Activated CD4-positive, alpha-beta T cell treated with anti-CD3 and anti-CD28 coated beads, Interleukin-2, amount 10 ng/mL, durations not matched to agents 7 days and 5 days (primary cell): ENCODE data around the gene NIT1. TPM values are rescaled to one million over a fixed set of nuclear protein-coding genes. Genes with fewer than 3 reads are reported as not detected.
A peak's percentile ranks its signal among the peaks of the same experiment; 100 is the strongest.

Source experiments
- CTCF ChIA-PET: fragments of 350-600 bp; sonication (Branson Sonifier 250); formaldehyde crosslinking; loops from one replicate; lab custom pipeline; 2021; ENCODE audit warnings: antibody characterized with exemption; lab: Charles Lee
- POLR2A ChIA-PET: fragments of 350-600 bp; sonication (Branson Sonifier 250); formaldehyde crosslinking; loops from one replicate; lab custom pipeline; 2021; ENCODE audit warnings: antibody characterized with exemption; lab: Charles Lee
- DNase-seq: peaks from one replicate; pipeline ENCODE4 v3.0.0-alpha.2; 2020
- H3K27ac Mint-ChIP-seq: one replicate; pipeline ENCODE4 v1.8.0; 2021; ENCODE audit warnings: mild to moderate bottlenecking, moderate library complexity, mixed read lengths
- H3K27me3 Mint-ChIP-seq: one replicate; pipeline ENCODE4 v1.8.0; 2021; ENCODE audit warnings: mixed read lengths
- H3K36me3 Mint-ChIP-seq: one replicate; pipeline ENCODE4 v1.8.0; 2021; ENCODE audit warnings: low read depth, mixed read lengths
- H3K4me1 Mint-ChIP-seq: one replicate; pipeline ENCODE4 v1.8.0; 2021; ENCODE audit warnings: mixed read lengths
- H3K4me3 Mint-ChIP-seq: one replicate; pipeline ENCODE4 v1.8.0; 2021; ENCODE audit warnings: mild to moderate bottlenecking, moderate library complexity, mixed read lengths
- H3K9me3 Mint-ChIP-seq: one replicate; pipeline ENCODE4 v1.8.0; 2021; ENCODE audit warnings: mixed read lengths
- total RNA-seq, 2 experiments: library from RNA; stranded (reverse); gene quantifications; one replicate each; pipeline ENCODE4 v1.2.3, GENCODE V29; 2021

Gene NIT1
- total RNA-seq, result 10 to 100 TPM; 37.7 to 39.0 TPM

DNA sequence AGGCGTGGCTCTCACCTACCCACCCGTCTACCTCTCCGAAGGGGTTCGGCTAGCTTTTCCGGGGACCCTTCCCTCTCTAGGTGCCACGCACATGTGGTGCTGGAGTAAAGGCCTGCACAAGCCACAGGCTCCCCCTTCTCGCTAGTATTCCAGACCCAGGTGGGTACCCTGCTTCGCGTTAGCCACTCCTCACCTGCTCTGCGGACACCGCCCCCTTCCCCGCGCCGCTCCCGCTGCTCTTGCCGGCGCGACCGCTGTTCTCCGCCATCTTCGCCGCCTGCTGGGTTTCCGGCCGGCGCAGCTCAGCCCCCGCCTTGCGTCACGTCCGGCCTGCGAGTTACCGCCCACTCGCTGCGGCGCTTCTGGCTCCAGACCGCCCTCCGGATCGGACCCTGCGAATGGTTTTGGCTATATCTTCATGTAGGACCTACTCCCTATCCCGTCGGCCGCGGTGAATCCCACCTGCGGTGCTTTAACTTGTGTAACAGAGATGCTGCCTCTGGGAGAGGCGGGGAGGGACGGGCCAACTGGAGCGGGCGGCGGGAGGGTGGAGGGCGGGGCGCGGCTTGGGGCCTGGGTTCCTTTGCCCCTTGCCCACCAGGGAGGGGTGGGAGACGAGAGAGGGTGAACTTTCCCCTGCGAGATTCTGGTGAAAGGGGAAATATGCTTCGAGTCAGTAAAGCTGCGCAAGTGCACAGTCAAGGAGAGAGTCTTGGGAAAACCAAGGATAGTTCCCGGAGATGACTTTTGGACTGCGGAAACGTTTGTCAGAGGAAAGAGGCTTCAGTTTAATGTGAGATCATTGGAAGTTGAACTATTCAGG lies at the start of gene NIT1, which contains the start of gene PFDN2:
TSS of gene NIT1 (plus strand) at position 347 of the 823 bp plus-strand sequence. CDS start at position 419, 72 bp downstream.
TSS of gene PFDN2 (minus strand) at position 279 of the 823 bp plus-strand sequence. CDS start at position 268, 11 bp downstream.
- peak; percentile 86 for DNase-seq
- Mint-ChIP-seq H3K27ac (peak within 1 kb of the TSS; percentile 92), H3K4me3 (peak within 1 kb of the TSS; percentile 94), H3K9me3 (no peaks in the 10 kb centered on the region), H3K27me3 (no peaks in the 10 kb centered on the region), H3K36me3 (peaks cover 45% of the 10 kb centered on the region), H3K4me1 (peaks cover 71% of the 10 kb centered on the region)
- POLR2A ChIA-PET, result interaction anchor here (0.7 to 0.8 kb wide), 2 partner anchors 13 to 73 kb away, joined by 3 read pairs; partner anchors contain the start of gene USF1
- CTCF ChIA-PET, result interaction anchor here (0.6 to 3.3 kb wide), 12 partner anchors 8 to 264 kb away, joined by 3 to 25 read pairs (median 3); partner anchors contain the start of genes DEDD, KLHDC9 and UFC1

DNA sequence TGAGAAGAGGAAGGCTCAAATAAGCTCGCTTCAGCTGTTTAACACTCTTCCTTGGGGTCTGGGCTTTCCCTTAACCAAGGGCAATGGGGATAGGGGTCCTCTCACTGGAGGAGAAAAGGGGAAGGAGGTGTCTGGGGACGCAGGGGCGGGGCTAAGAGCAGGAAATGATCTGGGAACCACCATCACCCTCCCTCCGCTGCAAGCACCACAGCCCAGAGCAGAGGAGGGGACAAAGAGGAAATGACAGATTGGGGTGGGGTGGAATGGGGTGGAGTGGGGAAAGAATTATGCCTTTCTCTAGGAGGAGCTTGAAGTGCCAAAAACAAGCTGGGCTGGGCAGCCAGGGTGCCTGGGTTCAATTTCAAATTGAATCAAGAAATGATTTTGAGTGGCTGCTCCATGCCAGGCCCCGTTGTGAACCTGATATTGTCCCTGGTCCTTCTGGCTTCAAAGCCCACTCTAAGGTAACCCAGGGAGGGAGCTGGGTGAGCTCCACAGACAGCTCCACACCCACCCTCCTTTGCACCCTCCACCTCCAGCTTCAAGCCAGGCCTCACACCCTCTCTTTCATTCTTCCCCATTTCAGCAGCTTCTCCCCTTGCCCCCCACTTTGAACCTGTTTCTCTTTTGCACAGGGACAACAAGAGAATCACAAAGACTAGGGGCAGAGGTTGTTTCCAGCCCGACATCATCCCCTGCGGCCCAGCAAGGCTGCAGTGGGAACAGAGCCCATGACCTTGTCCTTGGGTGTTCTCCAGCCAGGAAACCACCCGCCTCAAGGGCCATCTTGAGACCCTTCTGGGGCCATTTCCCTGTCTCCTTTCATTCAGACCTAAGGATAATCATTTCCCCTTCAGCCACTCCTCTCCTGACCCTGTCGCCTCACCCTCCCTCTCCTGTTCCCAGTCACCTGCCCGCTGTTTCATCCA lies 49.3 kb upstream of the NIT1 start:
- peak overlapping the region; percentile 99 for H3K27ac Mint-ChIP-seq
- H3K27me3 Mint-ChIP-seq, result no peaks in the 10 kb centered on the region
- peak overlapping the region; percentile 93 for H3K4me3 Mint-ChIP-seq
- H3K4me1 Mint-ChIP-seq, result peaks cover 71% of the 10 kb centered on the region
- ChIA-PET POLR2A (interaction anchor here (0.5 to 2.2 kb wide), 6 partner anchors 23 to 907 kb away, joined by 3 to 6 read pairs (median 3); partner anchors contain the start of genes F11R and USF1), CTCF (interaction anchor here (0.9 to 13.5 kb wide), 12 partner anchors 9 to 79 kb away, joined by 3 to 185 read pairs (median 6); partner anchors contain the start of genes KLHDC9, NECTIN4 and USF1)
- peak; percentile 91 for DNase-seq
- no peaks in the 10 kb centered on the region for H3K9me3 Mint-ChIP-seq
- peaks cover 43% of the 10 kb centered on the region for H3K36me3 Mint-ChIP-seq

DNA sequence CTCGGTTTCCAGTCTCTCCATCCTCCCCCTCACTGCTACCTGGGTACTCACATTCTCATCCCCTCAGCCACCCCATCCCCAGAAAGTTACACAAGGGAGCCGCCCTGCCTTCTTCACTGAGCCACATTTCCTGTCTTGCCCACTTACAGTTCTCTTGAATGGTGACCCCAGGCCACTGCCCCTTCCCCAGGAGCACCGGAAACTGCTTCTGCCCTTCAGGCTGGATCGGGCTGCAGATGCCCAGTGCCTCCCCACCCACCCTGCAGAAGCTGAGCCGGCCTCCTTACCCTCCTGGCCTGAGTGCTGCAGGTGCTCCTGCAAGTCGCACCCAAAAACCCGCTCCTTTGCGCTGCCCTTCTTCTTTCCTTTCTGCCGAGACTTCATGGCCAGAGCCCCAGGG lies 48.7 kb upstream of the NIT1 start:
- ChIA-PET POLR2A (interaction anchor here (0.5 to 2.2 kb wide), 3 partner anchors 24 to 434 kb away, joined by 3 to 6 read pairs (median 3); partner anchors contain the start of gene USF1), CTCF (interaction anchor here (0.6 to 13.5 kb wide), 15 partner anchors 9 to 314 kb away, joined by 3 to 185 read pairs (median 5); partner anchors contain the start of genes KLHDC9, NECTIN4, PPOX and USF1)
- H3K27ac Mint-ChIP-seq, result peak overlapping the region; percentile 99
- peaks cover 64% of the 10 kb centered on the region for H3K4me1 Mint-ChIP-seq
- H3K27me3 Mint-ChIP-seq, result no peaks in the 10 kb centered on the region
- no peaks in the 10 kb centered on the region for H3K9me3 Mint-ChIP-seq
- DNase-seq, result peak; percentile 23
- H3K4me3 Mint-ChIP-seq, result peak overlapping the region; percentile 93
- peaks cover 37% of the 10 kb centered on the region for H3K36me3 Mint-ChIP-seq

DNA sequence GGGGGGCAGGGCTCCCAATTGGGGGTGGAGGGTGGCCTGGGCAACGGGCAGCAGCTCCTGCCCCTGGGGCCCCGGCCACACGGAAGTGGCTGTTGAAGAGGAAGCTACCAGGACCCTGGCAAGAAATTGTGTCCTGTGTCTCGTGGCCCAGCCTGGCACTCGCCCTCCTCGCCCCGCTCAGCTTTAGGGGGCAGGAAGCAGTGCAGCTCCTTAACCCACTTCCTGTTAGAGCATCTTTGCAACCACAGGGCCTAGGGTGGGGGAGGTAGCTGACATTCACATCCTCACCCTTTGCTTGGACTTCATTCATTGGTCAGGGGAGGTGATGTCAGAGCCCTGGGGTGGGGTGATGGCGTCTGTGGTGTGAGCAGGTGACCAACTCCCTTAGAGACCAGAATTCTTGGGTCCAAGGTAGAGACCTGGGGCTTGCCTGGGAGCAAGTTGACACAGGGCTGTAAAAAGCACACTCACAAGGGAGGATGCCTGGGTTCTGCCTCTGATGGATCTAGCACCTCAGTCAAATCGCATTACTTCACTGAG lies 48.1 kb upstream of the NIT1 start, which contains the start of gene ARHGAP30:
TSS of gene ARHGAP30 (minus strand) at position 161 of the 540 bp plus-strand sequence. CDS start 267 bp downstream, outside the sequence.
- Mint-ChIP-seq H3K27me3 (no peaks in the 10 kb centered on the region), H3K36me3 (peaks cover 32% of the 10 kb centered on the region), H3K27ac (peak within 1 kb of the TSS; percentile 99), H3K4me1 (peaks cover 59% of the 10 kb centered on the region), H3K9me3 (no peaks in the 10 kb centered on the region), H3K4me3 (peak within 1 kb of the TSS; percentile 93)
- POLR2A ChIA-PET, result interaction anchor here (0.5 to 2.2 kb wide), 5 partner anchors 24 to 434 kb away, joined by 3 to 6 read pairs (median 3); partner anchors contain the start of genes F11R and USF1
- peak; percentile 94 for DNase-seq
- CTCF ChIA-PET, result interaction anchor here (0.6 to 13.5 kb wide), 12 partner anchors 9 to 314 kb away, joined by 3 to 185 read pairs (median 4); partner anchors contain the start of genes KLHDC9, NECTIN4, PPOX and USF1

DNA sequence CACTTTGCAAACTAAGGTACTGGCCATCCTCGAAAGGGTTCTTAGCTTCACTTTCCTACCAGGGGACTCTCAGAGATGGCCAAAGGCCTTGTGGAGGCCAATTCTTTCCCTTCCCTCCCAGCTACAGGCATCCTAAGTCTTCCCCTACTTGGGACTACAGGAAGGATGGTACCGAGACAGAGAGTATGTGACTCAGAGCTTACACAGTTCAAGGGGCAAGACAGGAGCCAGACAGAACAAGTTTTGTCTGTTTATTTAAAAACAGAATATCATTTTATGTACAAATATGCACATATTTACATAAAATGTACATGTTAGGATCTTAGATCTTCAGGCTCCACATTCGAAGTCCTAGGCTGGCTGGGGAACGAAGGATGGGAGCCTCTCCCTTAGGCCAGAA lies 47.1 kb upstream of the NIT1 start:
- Mint-ChIP-seq H3K9me3 (no peaks in the 10 kb centered on the region), H3K4me1 (peaks cover 55% of the 10 kb centered on the region), H3K27me3 (no peaks in the 10 kb centered on the region), H3K4me3 (no peak overlapping the region), H3K27ac (peak overlapping the region; percentile 99), H3K36me3 (peaks cover 32% of the 10 kb centered on the region)
- ChIA-PET POLR2A (interaction anchor here (0.6 to 2.2 kb wide), 4 partner anchors 24 to 68 kb away, joined by 3 to 6 read pairs (median 4); partner anchors contain the start of gene USF1), CTCF (interaction anchor here (0.6 to 13.5 kb wide), 10 partner anchors 8 to 119 kb away, joined by 4 to 185 read pairs (median 6); partner anchors contain the start of genes KLHDC9, NECTIN4, PPOX and USF1)
- DNase-seq, result no peak

GRCh38 chr1:161071886-161072371 lies 46.0 kb upstream of the NIT1 start:
- CTCF ChIA-PET, result interaction anchor here (0.6 to 13.5 kb wide), 13 partner anchors 11 to 98 kb away, joined by 3 to 185 read pairs (median 4); partner anchors contain the start of genes KLHDC9, NECTIN4, NIT1 and PFDN2
- Mint-ChIP-seq H3K27ac (peak overlapping the region; percentile 43), H3K4me1 (peaks cover 51% of the 10 kb centered on the region)

GRCh38 chr1:161072751-161073449 lies 45.0 kb upstream of the NIT1 start:
- POLR2A ChIA-PET, result no interaction called here
- H3K4me3 Mint-ChIP-seq, result no peak overlapping the region
- H3K27ac Mint-ChIP-seq, result peak overlapping the region; percentile 57

More at GRCh38 chr1:161071886-161072371, 46.0 kb upstream of the NIT1 start:
- POLR2A ChIA-PET, result interaction anchor here (1.1 kb wide), 1 partner anchor 25 kb away, joined by 3 read pairs; no protein-coding TSS in a partner anchor
- H3K27me3 Mint-ChIP-seq, result no peaks in the 10 kb centered on the region
- H3K9me3 Mint-ChIP-seq, result no peaks in the 10 kb centered on the region
- H3K4me3 Mint-ChIP-seq, result no peak overlapping the region
- DNase-seq, result peak; percentile 63
- peaks cover 25% of the 10 kb centered on the region for H3K36me3 Mint-ChIP-seq

DNA sequence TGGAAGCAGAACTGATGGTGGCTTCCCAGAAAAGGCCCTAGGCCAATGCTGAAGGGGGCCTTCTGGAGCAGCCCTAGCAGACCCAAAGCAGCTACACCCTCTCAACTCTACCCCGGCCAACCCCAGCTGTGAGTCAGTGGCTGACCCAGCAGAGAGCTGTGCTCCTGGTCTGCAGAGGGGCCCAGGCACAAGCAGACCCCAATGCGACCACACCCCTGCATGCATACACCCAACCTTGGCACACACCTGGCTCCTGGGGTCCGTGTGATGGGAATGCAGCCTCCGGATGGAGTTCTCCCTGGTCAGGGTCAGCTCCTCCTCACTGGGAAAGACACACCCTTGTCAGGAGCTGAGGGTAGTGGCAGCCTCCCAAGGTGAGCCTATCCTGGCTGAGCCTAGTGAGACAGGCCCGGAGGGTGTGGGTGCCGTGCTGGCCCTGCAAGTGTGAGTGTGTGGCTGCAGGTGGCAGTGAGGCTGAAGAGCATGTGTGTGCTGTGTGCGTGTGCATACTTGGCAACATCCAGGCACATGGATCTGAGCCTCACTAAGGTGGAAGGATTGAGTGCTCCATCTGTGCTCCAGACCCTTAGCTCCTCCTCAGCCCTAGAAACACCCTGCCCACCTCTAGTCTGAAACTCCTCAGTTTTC lies 44.3 kb upstream of the NIT1 start:
- no peak for DNase-seq
- ChIA-PET CTCF (interaction anchor here (0.6 to 13.5 kb wide), 5 partner anchors 9 to 92 kb away, joined by 3 to 185 read pairs (median 3); partner anchors contain the start of genes KLHDC9 and NECTIN4), POLR2A (no interaction called here)
- peaks cover 11% of the 10 kb centered on the region for H3K36me3 Mint-ChIP-seq
- H3K4me1 Mint-ChIP-seq, result peaks cover 39% of the 10 kb centered on the region
- H3K27ac Mint-ChIP-seq, result peak overlapping the region; percentile 38
- H3K27me3 Mint-ChIP-seq, result no peaks in the 10 kb centered on the region
- H3K4me3 Mint-ChIP-seq, result no peak overlapping the region
- H3K9me3 Mint-ChIP-seq, result no peaks in the 10 kb centered on the region

More at GRCh38 chr1:161072751-161073449, 45.0 kb upstream of the NIT1 start:
- no peak for DNase-seq
- Mint-ChIP-seq H3K4me1 (peaks cover 43% of the 10 kb centered on the region), H3K36me3 (peaks cover 18% of the 10 kb centered on the region), H3K27me3 (no peaks in the 10 kb centered on the region), H3K9me3 (no peaks in the 10 kb centered on the region)
- CTCF ChIA-PET, result interaction anchor here (1.0 to 13.5 kb wide), 6 partner anchors 12 to 93 kb away, joined by 3 to 185 read pairs (median 4); partner anchors contain the start of genes KLHDC9 and NECTIN4

- Mint-ChIP-seq H3K27ac (no peak overlapping the region), H3K36me3 (no peaks in the 10 kb centered on the region), H3K27me3 (no peaks in the 10 kb centered on the region), H3K4me1 (peaks cover 39% of the 10 kb centered on the region), H3K4me3 (no peak overlapping the region), H3K9me3 (no peaks in the 10 kb centered on the region)
- no peak for DNase-seq
- ChIA-PET POLR2A (no interaction called here), CTCF (interaction anchor here (0.6 to 13.5 kb wide), 3 partner anchors 10 to 30 kb away, joined by 4 to 185 read pairs (median 88); partner anchors contain the start of genes KLHDC9 and NECTIN4)
Observed at GRCh38 chr1:161074676-161075368, 43.1 kb upstream of the NIT1 start.
